Nucleus accumbens (tissue), 56 donors: ENCODE data around the gene RPL28.

Experiments
- DNase-seq, 56 donors: peaks; one replicate each; lab custom pipeline; 2025; lab: John Stamatoyannopoulos, UW

Gene RPL28

DNA sequence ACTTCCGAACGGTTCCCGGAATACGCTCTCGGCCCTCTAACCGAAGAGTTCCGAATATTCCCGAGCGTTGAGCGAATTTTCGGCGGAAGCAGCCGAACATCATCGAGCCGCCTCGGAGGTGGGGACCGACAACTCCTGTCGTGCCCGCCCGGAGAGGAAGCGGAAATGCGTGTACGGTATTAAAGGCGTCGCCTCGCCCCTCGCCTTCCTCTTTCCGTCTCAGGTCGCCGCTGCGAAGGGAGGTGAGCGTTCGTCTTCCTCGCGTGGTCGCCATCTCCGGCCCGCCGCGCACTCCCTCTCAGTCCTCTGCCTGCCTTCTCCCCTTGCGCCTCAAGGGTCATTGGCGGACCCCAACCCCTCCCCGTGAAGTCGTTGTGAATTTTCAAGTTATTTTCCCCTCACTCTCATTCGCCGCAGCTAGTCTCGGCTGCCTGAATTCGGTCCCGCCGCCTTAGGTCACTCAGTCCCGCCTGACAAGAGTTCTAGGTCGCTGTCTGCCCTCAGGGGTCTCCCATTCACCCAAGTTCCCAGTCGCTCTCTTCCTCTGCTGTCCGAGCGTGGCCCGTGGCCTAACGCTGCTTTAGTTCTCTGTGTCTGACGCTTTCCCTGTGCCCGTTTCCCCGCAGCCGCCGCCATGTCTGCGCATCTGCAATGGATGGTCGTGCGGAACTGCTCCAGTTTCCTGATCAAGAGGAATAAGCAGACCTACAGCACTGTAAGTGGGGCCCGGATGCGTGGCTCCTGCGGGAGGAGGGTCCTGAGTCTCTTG is at the start of gene RPL28:
RPL28 (plus strand) TSS at position 209 of the 769 bp plus-strand sequence; CDS start at position 635, 426 bp downstream.
- DNase-seq, result peak in 55 of 56 donors; percentile 83 to 99 (median 97)

GRCh38 chr19:55336101-55336500 is 49.6 kb upstream of the RPL28 start:
- no peak for DNase-seq

GRCh38 chr19:55339105-55339888 is 46.4 kb upstream of the RPL28 start, which contains the start of gene KMT5C:
Gene KMT5C (plus strand): TSS chr19:55339876. CDS start chr19:55341937, 2,061 bp downstream.
- DNase-seq, result peak; percentile 93 to 100 (median 100)

DNA sequence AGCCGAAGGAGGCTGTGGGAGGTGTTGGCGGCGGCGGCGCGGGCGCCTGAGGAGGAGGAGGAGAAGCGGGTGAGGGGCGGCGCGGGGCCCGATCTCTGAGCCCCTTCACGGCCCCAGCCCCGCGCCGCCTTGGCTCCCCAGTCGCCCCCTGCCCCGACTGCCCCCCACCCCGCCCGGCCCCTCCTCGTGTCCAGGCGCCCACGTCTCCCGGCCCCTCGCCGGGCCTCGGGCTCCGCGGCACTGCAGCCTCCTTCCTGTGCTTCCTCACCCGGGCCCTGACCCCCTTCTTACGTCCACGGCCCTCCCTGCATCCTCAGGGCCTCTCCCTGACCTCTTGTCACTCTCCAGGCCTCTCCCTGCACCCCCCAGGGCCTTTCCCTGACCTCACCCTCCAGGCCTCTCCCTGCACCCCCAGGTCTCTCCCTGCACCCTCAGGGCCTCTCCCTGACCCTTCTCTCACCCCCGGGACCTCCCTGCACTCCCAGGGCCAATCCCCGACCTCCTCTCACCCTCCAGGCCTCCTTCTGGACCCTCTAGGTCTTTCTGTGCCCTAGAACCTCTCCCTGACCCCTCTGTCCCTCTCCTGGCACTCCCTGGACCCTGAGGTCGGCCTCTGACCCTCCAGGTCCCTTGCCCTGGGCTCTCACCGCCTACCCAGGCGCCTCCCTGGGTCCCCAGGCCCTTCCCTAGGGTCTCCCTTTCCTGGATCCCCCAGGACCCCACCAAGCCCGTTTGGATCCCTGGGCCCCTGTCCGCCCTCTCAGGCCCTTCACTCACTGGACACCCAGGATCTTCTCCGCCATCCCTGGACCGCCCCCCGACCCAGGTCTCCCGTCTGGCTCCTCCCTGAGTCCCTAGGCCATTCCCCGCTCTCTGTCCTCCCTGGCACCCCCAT is 45.6 kb upstream of the RPL28 start:
- DNase-seq, result peak in 10 of 56 donors; percentile 18 to 67 (median 42)

GRCh38 chr19:55340784-55341147 is 45.0 kb upstream of the RPL28 start:
- DNase-seq, result peak in 15 of 56 donors; percentile 4 to 40 (median 21)

DNA sequence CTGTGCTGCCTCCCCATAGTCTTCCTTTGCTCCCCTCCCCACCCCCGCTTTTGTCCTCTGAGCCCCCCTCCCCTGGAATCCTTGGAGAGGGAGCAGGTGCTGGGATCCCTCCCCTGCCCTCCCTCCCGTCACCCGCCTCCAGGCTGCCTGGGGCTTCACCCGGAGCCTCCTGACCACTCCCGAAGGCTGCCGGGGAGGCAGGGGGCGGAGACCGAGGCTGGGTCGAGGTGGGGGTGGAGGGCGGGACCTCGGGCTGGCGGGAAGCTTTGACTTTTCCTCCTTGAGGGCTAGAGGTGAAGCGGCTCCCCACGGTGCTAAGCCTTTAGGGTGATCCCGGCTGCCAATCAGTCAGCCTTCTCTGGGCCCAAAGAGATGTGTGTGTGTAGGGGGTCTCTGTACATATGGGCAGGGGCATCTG is 44.6 kb upstream of the RPL28 start:
- peak in 45 of 56 donors; percentile 8 to 73 (median 41) for DNase-seq

GRCh38 chr19:55341595-55342531 is 43.9 kb upstream of the RPL28 start:
- no peak for DNase-seq

- peak in 45 of 56 donors; percentile 7 to 72 (median 34) for DNase-seq
These were observed 41.3 kb upstream of the RPL28 start for GRCh38 chr19:55344444-55344843.

DNA sequence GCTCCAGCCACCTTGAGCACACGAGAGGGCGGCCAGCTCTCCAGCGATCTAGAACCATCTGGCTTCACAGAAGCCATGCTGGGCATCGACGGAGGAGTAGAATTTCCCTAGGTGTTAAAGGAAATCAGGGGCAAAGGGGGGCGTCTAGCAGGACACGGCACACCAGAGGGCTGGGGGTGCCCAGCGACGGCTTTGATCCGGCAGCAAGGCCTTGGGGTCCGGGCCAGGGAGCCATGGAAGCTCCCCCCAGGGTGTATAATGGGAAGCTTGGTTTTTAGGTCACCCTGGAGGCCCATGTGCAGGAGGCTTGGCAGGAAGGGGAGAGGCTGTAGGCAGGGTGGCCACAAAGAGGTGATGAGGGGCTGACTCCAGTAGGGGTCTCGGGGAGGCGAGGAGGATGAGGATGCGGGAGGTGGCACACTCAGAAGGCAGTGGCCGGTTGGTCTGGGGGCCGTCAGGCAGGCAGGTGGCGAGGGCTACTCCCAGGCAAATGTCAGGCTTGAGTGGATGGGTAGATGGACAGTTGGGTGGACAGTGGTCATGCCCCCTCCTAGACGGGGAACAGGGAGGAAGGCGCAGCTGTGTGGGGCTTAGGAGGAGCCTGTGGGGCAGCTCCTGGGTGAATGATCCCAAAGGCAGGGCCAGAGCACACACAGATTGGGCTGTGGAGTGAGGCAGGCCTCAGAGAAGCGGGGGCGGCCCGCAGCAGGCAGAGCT is 40.5 kb upstream of the RPL28 start:
- no peak for DNase-seq

GRCh38 chr19:55345818-55346724 is 39.7 kb upstream of the RPL28 start:
- peak in 1 of 56 donors; percentile 6 for DNase-seq

GRCh38 chr19:55346725-55347441 is 38.8 kb upstream of the RPL28 start:
- DNase-seq, result no peak

GRCh38 chr19:55347442-55348009 is 38.2 kb upstream of the RPL28 start:
- DNase-seq, result no peak

DNA sequence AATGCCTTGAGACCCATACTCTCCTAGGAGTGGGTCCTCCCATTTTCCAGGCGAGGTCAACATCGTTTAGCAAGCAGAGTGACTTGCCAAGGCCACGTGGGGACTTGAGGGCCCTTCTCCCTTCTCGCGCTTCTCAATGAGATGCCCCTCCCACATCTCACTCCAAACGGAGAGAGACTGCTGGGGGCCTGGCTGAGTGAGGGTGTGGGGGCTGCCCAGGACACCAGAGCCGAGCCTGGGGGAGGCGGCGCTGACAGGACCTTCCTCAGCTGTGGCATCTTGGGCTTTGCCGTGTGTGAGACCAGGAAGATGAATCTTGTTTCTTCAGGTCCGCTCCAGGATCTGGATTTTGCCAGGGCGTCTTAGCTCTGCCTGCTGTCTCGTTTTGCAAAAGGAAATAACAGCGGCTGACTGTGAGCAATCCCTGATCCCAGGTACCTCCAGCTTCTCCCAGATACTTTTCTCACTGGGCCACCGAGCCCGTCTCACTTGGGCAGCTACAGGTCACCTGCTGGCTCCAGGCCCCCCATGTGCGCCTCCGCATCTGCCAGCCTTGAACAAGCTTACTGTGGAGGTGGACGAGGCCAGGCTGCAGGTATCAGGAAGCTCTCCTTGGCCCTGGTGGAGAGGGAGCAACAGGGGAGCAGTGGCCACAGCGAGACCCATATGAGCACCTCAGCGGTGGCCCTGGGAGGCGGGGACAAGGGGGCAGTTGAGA is 37.3 kb upstream of the RPL28 start:
- no peak for DNase-seq

GRCh38 chr19:55350620-55351315 is 35.0 kb upstream of the RPL28 start:
- no peak for DNase-seq

- DNase-seq, result no peak
These were observed 33.7 kb upstream of the RPL28 start for GRCh38 chr19:55352040-55352439.
